Measurements from ENCODE around the gene ZFP92. TPM values are rescaled to one million over a fixed set of nuclear protein-coding genes. Genes with fewer than 3 reads are reported as not detected.

The ZFP92 gene
- total and polyA plus RNA-seq, 10 of the 15 experiments (the other 5 are each of a cell fraction or from before 2014, with no cell fraction given): 0.02 to 1.6 (median 0.09) TPM; not detected in 2

DNA sequence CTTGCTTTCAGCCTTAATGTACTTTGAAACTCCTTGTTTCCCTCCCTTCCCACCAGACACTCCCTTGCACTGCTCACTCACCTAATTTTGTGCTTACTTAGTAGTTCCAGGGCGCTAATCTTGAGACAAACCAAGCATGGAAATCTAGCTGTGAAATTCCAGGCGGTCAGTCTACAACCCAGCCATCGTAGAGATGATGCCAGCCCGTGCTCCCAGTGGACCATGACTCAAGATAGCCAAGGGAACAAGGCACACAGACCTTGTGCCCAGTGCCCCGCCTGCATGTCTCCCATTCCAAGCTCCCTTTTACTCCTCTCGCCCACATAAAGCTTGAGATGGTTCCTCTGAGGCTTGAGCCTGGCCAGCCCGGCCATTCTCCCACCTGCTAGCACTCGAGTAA is 23.5 kb downstream of the ZFP92 start:
- FAIRE-seq: no peak
- intact Hi-C loops (cut with micrococcal nuclease; ENCODE audit: unreplicated experiment) (no loop called here), in situ Hi-C loops (cut with MboI) (no loop called here)

GRCh38 chrX:153435845-153436244 is 24.6 kb downstream of the ZFP92 start:
- ChIA-PET POLR2A (no interaction called here), SMC1A (ENCODE audit: uncharacterized antibody, unreplicated experiment) (interaction anchor here (0.7 kb wide), 1 partner anchor 41 kb away, joined by 3 read pairs; no protein-coding TSS in a partner anchor), RAD21 (ENCODE audit: unreplicated experiment) (no interaction called here), CTCF (interaction anchor here (0.7 kb wide), 1 partner anchor 474 kb away, joined by 5 read pairs; no protein-coding TSS in a partner anchor)
- Histone ChIP-seq H3K27ac (ENCODE audit: control insufficient read depth, insufficient read depth) (no peak overlapping the region), H3K9me3 (replicated peaks; ENCODE audit: control insufficient read depth, insufficient read depth, low read length) (no peaks in the 10 kb centered on the region; the same call in 2 of the 3 replicates), H4K20me1 (ENCODE audit: control insufficient read depth, insufficient read depth) (no peaks in the 10 kb centered on the region), H3K36me3 (ENCODE audit: control insufficient read depth in 2 of 2, insufficient read depth in 2 of 2, low read length in 1 of 2) (no peaks in the 10 kb centered on the region), H2AFZ (ENCODE audit: control insufficient read depth, low read depth, low read length) (no peak overlapping the region), H3K79me2 (ENCODE audit: control insufficient read depth, insufficient read depth, low read length) (no peaks in the 10 kb centered on the region), H3K4me2 (ENCODE audit: control insufficient read depth, insufficient read depth) (no peak overlapping the region), H3K4me3 (no peak overlapping the region), H3K27me3 (replicated peaks in 1 of 2; ENCODE audit: control insufficient read depth in 2 of 2, insufficient read depth in 2 of 2, low read length in 1 of 2) (no peaks in the 10 kb centered on the region), H3K9ac (ENCODE audit: control insufficient read depth, insufficient read depth, low read length) (no peak overlapping the region), H3K4me1 (ENCODE audit: control insufficient read depth, insufficient read depth, low read length) (no peaks in the 10 kb centered on the region)
- in situ Hi-C loops (cut with MboI): no loop called here
- BruUV-seq (replicated peaks): no TSS peak
- no peak for DNase-seq (ENCODE audit: low read depth, low spot score)
- 6% methylated on average over 3 of the region's 3 CpGs for WGBS (ENCODE audit: insufficient coverage, insufficient replicate concordance, low lambda C conversion rate, missing lambda C conversion rate)
- ATAC-seq: no peak
- TF ChIP-seq ZNF687 (IDR thresholded peaks at IDR 0.05) (no peak), TBL1XR1 (IDR thresholded peaks at IDR 0.05; ENCODE audit: low read depth, low read length) (no peak), MTA2 (IDR thresholded peaks at IDR 0.05; ENCODE audit: low read depth) (no peak), NBN (IDR thresholded peaks at IDR 0.05) (no peak)
- no peak for FAIRE-seq
- intact Hi-C loops (cut with micrococcal nuclease; ENCODE audit: unreplicated experiment): no loop called here

More for the DNA sequence above, 23.5 kb downstream of the ZFP92 start:
- Histone ChIP-seq H3K4me3 (no peak overlapping the region), H3K4me2 (ENCODE audit: control insufficient read depth, insufficient read depth) (no peak overlapping the region), H3K36me3 (ENCODE audit: control insufficient read depth in 2 of 2, insufficient read depth in 2 of 2, low read length in 1 of 2) (no peaks in the 10 kb centered on the region), H3K27ac (ENCODE audit: control insufficient read depth, insufficient read depth) (no peak overlapping the region), H2AFZ (ENCODE audit: control insufficient read depth, low read depth, low read length) (no peak overlapping the region), H3K9ac (ENCODE audit: control insufficient read depth, insufficient read depth, low read length) (no peak overlapping the region), H4K20me1 (ENCODE audit: control insufficient read depth, insufficient read depth) (no peaks in the 10 kb centered on the region), H3K27me3 (replicated peaks in 1 of 2; ENCODE audit: control insufficient read depth in 2 of 2, insufficient read depth in 2 of 2, low read length in 1 of 2) (no peaks in the 10 kb centered on the region), H3K9me3 (replicated peaks; ENCODE audit: control insufficient read depth, insufficient read depth, low read length) (no peaks in the 10 kb centered on the region; the same call in 2 of the 3 replicates), H3K4me1 (ENCODE audit: control insufficient read depth, insufficient read depth, low read length) (no peaks in the 10 kb centered on the region), H3K79me2 (ENCODE audit: control insufficient read depth, insufficient read depth, low read length) (no peaks in the 10 kb centered on the region)
- DNase-seq (ENCODE audit: low read depth, low spot score) (no peak), ATAC-seq (no peak)
- POLR2A ChIA-PET: no interaction called here
- RAD21 ChIA-PET (ENCODE audit: unreplicated experiment): no interaction called here
- WGBS (ENCODE audit: insufficient coverage, insufficient replicate concordance, low lambda C conversion rate, missing lambda C conversion rate): 36% methylated on average over 8 of the region's 8 CpGs
- SMC1A ChIA-PET (ENCODE audit: uncharacterized antibody, unreplicated experiment): no interaction called here
- CTCF ChIA-PET: no interaction called here
- no peak for TF ChIP-seq SRF (IDR thresholded peaks at IDR 0.05; ENCODE audit: low read depth in 2 of 2, low read length in 2 of 2)
- no peak for TF ChIP-seq MTA2 (IDR thresholded peaks at IDR 0.05; ENCODE audit: low read depth)
- TF ChIP-seq EZH2 (IDR thresholded peaks at IDR 0.05; ENCODE audit: borderline replicate concordance, control insufficient read depth, low read depth, low read length): no peak
- no peak for TF ChIP-seq POLR2AphosphoS2 (IDR thresholded peaks at IDR 0.05; ENCODE audit: low read depth, low read length)
- no peak for TF ChIP-seq BCL11A (IDR thresholded peaks at IDR 0.05; ENCODE audit: low read depth, low read length)
- TF ChIP-seq PML (IDR thresholded peaks at IDR 0.05; ENCODE audit: low read length): no peak
- no peak for TF ChIP-seq IKZF2 (IDR thresholded peaks at IDR 0.05)
- TF ChIP-seq YBX1 (IDR thresholded peaks at IDR 0.05): no peak
- no peak for TF ChIP-seq HDAC6 (IDR thresholded peaks at IDR 0.05; ENCODE audit: unreplicated experiment)
- no peak for TF ChIP-seq STAT1 (conservative IDR thresholded peaks at IDR 0.05)
- no peak for TF ChIP-seq SPI1 (IDR thresholded peaks at IDR 0.05; ENCODE audit: borderline replicate concordance, insufficient read depth, low read depth, low read length)
- TF ChIP-seq RELA (IDR thresholded peaks at IDR 0.05; ENCODE audit: borderline replicate concordance, partially characterized antibody): no peak
- TF ChIP-seq ZNF274 (IDR thresholded peaks at IDR 0.05; ENCODE audit: insufficient read depth, insufficient read length): no peak
- BruUV-seq (replicated peaks): no TSS peak
